Loucy (cell line): ENCODE measurements around the gene WDR33.

Source experiments
- CTCF ChIP-seq: fragments of 200-600 bp; sonication (generic); conservative IDR thresholded peaks from 2 replicates; pipeline ENCODE4 v1.5.1; 2014; ENCODE audit warnings: mild to moderate bottlenecking, antibody characterized with exemption, low read length
- EZH2phosphoT487 ChIP-seq: fragments of 200-600 bp; IDR thresholded peaks from 2 replicates; pipeline ENCODE4 v1.6.1; 2018; ENCODE audit warnings: antibody characterized with exemption, mild to moderate bottlenecking, moderate library complexity, borderline replicate concordance

GRCh38 chr2:127712999-127713398, 98.0 kb downstream of the WDR33 start:
- TF ChIP-seq CTCF (no peak), EZH2phosphoT487 (no peak)
